Mesenteric fat pad (tissue), 1 donor: ENCODE results near the gene POLR1D. TPM values are rescaled to one million over a fixed set of nuclear protein-coding genes. Genes with fewer than 3 reads are reported as not detected.

Source experiments
- DNase-seq: peaks from one replicate; pipeline ENCODE4 v3.0.0-alpha.2; 2020; ENCODE audit warnings: low spot score
- total RNA-seq: library from RNA; stranded (reverse); fragmentation: NEBNext Ultra II Directional; extraction: Animal tissue kit (Norgen Biotek cat#: 25700); gene quantifications from one replicate; pipeline ENCODE4 v1.2.1, GENCODE V29; 2021
- donor health status: DM: yes; HTN: yes; CAD: no.

POLR1D gene
- total RNA-seq, 1 donor from 2014 or later, result 63.0 TPM

DNA sequence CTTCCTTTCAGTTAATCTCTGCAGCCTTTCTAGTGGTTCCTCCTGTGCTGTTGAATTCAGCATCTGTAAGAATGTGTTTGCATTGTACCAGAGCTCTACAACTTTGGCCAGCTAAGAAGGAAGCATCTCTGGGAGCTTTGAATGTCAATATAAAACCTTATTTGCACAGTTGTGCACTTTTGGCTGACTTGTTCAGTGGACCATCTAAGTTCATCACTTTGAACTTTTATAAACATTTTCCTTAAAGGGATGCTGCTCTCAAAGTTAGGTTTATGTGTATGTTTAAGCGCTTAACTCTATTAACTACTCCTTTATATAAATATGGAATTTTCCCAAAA lies 15.6 kb downstream of the POLR1D start:
- DNase-seq, result no peak

DNA sequence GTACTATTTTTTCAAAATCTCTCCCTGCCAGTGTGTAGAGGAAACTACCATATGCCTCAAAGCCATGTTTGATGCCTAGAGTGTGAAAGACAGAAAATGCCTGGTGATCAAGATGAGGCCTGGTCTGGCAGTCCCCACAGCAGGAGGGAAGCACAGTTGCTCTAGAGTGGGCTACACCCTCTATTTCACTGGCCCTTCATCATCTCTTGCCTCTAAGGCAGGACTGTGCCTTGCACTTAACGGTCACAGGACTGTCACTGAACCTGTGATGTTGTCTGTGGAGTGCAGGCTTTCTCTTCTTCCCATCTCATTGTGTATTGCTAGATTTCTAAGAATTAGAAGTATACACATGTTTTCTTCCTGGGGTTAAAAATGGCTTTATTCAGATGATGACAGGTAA lies 16.3 kb downstream of the POLR1D start:
- DNase-seq, result no peak

DNA sequence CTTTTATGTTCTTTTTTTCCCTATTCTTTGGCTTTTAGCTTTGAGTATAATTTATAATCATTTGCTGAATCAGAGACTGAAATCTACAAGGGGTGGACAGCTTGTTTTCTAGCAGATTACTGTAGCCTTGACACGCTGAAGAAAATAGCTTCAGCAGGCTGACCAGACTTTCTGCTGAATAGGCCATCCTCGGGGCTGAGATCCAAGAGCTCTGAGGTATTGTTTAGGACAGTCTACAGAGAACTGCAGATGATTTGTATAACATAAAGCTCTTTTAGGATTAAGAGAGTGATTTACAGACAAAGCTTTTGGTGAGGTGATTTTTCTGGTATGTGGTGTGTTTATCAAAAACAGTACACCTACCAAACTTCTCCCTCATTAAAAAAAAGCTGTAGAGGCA lies 16.8 kb downstream of the POLR1D start:
- DNase-seq, result no peak

DNA sequence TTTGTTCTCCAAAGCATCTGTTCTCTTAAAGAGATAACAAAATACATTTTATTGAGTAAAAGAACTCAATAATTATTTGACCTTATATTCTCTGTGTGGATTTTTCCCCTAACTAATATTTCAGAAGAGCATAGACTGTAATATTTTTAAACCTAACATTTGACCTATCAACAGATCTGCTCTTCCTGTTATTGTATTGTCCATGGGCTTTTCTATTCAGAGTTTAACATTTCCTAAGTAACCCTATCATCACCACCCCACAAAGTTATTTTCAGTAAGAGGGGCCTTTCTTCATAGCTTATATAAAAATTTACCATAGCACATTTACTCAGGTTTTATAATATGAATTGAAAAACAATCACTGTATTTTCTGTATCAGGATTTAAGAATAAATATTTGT lies 17.5 kb downstream of the POLR1D start:
- DNase-seq, result no peak

DNA sequence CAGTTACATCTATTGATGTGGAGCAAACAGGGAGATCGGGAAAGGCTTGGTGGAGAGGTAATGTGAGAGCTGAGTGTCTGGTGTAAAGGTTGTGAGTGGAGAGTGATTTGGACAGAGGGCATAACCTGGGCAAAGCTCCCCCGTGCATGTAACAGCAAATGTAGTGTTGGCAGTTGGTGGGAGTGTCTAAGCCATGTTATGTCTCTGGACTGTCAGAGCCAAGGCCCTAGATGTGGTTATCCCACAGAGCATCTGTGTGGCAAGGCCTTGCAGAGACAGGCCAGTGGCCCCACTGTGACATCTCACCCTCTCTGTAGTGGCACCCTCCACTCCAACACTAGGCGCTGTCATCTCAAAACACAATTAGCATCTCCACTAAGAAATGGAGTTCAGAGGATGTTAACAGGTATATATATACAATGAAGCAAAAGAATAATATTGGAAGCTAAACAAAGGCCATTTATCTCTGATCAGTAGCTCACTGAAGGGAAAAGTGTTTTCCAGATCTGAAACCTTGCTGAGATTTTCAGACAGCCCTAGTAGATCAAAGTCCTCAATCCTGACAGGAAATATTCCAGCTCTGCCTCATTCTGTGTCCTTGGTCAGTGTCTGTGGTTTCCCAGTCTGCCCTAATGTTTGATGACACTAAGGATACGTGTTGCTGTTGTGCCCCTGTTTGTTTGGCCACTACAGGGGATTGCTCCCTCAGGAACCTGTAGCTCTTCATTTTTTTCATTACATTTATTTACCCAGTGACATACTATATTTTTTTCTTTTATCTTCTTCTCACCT lies 20.2 kb downstream of the POLR1D start:
- no peak for DNase-seq

DNA sequence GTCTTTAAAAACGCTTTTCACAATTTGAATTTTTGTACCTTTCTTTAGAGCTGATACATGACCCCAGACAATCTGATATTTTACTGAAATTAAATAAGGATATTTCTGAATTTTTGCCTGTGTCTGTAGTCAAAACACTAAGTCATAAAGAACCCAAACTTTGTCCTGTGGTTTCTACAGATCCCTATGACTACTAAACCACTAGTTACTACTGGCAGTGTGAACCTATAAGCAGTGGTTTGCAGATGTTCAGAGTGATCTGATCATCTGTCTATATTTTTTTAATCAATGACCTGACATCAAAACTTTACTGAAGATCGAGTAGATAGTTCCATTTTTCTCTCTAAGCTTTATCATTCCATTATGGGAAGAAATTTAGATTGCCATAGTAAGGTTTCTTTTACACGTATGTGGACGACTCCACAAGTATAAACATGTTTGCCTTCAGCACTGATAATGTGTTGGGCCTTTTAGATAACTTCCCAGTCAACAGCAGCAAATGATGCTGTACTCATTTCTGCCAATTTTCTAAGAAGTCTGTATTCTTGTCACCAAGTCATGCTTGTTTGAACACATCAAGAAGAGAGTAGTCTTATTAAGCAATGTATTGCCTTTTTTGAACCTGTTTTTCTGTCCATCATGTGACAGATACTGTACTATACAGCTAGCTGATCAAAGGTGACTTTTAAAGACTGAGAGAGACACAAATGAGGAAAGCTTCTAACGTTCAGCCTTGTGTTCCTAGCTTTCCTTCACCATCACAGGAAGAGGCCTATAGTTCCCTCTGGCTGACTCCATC lies 21.8 kb downstream of the POLR1D start:
- DNase-seq, result no peak

DNA sequence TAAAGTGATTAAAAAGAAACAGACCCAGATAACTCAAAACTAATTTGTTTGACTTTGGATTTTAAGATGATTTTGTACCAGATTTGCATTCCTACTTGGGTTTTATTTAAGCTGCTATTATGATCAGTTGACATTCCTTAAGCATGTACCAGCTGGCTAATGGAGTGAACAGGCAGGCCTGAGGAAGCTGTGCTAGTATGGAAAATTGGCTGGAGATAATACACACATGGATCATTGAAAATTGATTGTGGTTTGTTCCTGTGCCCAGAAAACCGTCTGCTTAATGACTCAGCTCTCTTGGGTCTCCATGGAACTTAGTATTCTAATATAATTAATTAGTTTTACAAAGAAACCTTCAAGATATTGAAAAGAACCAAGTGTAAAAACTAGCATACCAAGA lies 22.6 kb downstream of the POLR1D start:
- DNase-seq, result no peak

DNA sequence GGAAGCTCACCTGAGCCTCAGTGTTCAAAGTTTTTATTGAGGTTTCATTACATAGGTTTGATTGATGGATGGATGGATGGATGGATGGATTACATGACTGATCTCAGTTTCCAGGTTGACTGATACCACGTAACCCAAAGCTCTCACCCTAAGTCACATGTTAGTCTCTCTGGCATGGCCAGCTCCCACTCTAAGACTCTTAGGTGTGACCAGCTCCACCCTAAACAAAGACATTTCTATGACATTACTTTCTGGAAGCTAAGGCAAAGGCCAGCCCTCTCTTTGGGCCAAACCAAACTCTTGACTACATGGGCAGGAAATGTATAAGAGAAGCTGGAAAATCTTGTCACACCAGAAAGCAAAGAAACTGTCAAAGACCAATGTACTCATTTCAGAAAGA lies 28.6 kb downstream of the POLR1D start:
- no peak for DNase-seq

DNA sequence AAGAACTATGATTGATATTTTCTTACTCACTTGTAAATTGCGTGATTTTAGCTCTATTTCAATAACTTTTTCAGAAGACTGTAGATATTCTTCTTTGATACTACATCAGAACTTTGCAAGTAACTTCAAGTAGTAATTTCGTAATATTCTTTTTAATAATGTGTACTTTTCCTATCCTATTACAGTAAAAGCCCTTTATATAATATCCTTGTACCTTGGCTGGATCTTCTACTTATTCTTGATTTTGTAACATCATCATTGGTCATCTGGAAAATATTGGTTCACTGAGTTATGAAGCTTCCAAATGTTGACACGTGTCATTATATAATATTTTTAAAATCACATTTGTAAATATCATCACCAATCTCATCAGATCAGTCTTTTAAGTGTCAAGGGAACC lies 32.4 kb downstream of the POLR1D start:
- no peak for DNase-seq

DNA sequence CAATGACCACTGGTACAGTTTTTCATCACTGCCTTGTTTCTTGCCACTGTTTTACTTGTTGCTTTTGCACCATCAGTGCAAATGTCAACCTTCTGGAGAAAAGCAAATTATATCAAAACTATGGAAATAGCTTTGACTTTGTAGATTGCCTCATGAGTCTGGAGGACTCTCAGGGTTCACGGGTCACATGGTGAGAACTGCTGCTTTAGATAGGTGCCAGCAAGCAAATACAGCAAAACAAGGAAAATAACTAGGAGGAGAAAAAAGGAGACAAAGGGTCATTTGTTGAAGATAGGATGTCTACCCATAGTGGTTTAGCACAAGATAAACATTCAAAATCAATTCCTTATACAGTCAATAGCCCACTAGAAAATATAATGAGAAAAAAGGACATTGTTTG lies 33.1 kb downstream of the POLR1D start:
- DNase-seq, result no peak

DNA sequence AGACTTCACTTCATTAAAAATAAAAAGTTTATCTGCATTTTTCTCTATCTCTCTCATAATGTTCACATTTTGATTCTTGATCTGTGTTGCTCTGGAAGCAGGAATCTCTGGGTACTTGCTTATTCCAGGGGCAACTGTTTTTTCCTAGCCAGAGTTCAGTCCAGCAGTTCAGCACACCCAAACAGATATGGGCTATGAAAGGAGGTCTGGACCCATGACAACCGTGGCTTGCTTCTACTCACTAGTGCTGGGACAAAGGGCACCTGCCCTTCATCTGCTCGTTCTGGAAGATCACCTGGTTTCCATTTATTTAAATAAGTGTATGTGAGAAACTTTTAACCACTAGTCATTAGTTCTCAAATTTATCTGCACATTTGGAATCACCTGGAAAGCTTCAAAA lies 36.0 kb downstream of the POLR1D start:
- no peak for DNase-seq

DNA sequence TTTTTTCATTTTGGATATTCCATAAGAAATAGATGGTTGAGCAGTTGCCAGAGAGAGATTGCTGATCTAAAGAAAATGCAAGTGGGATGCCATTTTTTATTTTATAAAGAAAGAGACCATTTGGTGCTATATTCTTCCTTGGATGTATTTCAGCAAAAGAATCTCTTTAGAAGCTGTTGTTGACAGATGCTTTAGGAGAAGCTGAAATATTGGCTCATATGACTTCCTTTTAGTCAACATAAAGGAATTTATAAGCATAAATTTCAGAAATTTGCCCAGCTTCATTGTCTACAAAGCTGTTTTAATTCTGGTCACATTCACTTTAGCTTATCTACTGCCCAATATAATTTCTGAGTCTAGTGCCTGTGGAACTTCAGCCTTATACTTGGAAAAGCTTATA lies 36.9 kb downstream of the POLR1D start:
- DNase-seq, result no peak

DNA sequence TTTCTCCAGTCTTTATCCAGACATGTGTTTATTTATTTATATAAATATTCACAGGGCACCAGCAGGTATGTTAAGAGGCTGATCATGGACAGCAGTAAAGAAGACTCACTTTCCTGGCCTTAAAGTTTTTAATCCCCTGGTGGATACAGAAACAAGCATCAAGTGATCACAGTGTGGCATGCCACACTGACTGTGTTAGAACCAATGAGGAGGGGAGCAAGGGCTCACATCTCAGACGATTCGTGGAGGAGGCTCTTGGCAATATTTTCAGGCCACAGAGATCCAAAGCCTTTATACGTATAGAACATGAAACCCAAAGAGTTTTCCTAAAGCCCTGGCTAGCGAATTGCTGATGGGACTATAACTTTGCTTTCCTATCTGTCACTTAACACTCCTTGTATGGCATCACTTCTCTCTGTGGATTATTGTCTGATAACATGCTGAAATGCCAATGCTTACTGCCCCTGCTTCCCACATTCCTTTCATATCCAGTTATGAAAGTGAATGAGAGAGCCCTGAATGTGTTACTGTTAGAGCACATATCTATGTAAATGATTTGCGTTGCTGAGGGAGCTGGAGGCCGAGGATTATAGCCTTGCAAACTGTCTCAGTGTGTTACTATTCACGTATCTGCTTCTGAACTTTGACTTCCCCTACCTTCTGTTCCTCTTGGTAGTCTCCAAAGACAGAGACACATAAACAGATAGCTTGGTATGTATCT lies 37.6 kb downstream of the POLR1D start:
- no peak for DNase-seq

DNA sequence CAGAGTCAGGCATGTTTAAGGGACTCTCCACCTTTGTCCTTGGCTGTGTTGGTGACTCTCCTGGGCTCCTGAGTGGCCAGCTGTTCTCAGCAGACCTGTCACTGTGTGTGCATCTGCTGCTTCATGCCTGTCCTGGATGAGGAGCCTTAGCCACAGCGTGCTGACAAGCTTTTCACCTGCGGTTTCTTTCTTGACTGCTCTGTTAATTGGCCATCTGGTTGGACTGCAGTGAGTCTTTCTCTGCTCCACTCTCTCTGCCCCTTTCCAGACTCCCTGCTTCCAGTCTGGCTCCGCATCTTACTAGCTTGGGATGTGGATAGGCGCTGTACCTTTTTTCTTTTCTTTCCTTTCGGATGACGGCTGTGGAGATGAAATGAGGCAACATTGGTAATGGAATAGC lies 38.8 kb downstream of the POLR1D start:
- no peak for DNase-seq

DNA sequence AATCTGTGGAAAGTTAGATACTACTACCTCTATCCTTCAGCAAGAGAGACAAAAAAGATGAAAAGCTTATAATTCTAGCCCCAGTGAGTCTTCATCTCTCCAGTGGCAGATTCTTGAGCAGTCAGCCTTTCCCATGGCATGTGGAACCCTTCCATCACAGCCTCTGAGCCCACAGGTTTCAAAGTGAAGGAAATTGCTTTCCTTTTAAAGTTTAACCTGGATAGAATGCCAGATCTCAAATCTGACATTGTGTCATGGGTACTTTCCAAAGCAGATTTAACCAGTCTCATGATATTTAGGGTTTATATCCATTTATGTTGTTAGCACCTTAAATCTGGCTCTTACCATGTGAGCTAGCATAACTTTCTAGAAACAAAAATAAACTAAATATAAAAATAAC lies 39.3 kb downstream of the POLR1D start:
- no peak for DNase-seq

DNA sequence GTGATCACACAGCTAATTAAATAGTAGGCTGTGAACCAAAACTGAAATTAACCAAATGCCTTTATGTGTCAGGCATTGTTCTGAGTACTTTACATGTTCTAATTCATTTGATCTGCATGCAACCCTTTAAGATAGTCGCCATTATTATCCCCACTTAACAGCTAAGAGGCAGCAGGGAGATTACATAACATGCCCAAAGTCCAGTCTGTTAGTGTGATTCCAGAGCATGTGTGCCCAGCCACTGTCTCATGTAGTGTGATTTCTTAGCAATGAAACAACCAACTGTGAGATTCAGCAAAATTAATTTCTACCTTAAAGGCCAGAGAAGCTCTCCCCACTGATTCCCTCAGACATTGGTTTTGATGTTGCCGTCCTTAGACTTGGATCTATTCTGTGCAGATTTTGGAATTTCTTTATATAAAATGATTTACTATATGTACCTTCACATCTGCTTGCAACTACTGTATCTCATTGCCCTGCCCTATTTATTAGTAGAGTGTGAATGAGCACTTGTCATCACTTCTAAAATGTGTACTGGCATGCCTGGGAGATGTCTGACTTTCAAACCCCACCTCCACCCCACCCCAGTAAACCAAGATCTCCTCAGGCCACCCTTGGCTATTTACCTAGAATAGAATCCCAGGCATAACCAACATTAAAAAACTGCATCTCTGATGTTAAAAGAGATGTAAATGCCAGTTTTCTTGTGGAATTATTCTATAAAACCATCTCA lies 41.2 kb downstream of the POLR1D start:
- no peak for DNase-seq

DNA sequence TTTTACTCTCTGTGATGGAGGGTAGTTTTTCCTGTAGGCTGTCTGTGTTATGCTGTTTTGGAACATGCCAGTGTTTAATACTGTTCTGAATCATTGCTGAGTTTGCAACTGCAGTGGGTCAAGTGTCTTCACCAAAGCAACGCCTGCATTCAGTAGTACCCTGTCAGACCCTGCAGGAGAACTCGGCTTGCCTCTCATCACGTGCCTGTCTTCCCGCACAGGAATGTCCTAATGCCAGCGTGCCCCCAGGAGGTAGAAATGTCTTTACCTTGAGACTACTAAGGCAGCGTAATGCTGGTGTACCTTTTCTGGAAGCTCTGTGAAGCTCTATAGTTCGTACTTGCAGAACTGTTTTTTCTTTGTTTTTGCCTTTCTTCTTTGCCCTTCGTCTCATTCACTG lies 42.3 kb downstream of the POLR1D start:
- DNase-seq, result no peak

DNA sequence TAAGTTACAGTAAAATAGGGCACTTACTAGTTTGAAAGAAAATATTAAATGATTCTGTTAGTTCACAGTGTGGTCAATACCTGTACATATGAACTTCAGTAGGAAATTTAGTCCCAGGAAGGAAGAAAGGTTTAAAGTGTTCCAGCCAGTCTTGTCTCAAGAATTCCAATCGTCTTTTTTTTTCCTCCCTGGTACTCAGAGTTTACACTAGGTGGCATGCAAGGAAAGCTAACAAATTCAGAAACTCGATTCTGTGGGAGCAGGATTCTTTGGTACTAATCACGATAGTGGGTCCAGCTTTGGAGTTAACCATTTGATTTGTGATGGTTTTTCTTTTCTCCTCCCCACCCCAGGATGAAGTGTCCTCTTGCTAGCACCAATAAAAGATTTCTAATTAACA lies 43.6 kb downstream of the POLR1D start:
- no peak for DNase-seq

DNA sequence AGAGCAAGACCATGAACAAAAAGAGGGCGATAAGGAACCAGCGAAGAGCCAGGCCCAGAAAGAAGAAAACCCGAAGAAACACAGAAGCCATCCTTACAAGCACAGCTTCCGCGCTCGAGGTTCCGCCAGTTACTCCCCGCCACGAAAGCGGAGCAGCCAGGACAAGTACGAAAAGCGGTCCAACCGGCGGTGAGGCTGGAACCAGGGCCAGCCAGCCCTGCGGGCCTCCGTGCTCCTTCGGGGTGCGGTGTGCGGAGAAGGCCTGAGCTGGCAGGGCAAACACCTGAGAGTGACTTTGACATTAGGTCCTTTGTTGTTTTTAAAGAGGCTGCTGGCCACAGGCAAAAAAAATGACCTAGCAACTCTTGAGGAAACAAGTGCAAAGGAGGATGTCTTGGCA lies 44.1 kb downstream of the POLR1D start:
- no peak for DNase-seq

DNA sequence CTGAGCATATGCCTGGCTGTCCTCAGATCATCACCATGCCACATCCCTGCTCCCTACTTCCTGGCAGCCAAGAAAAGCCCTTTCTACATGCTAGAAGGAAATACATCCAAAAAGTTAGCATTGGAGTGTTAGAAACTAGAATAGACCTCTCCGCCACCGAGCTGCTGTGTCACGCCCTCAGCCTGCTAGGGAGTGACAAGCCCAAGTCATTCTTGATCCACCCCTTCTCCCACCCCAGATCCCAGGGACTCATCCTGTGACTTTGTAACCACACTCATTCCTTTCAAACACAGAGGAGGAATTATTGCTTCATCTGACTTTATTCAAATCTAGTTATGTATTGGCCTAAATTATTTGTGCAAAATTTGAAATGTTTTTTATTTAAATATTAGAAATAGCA lies 45.3 kb downstream of the POLR1D start:
- no peak for DNase-seq

DNA sequence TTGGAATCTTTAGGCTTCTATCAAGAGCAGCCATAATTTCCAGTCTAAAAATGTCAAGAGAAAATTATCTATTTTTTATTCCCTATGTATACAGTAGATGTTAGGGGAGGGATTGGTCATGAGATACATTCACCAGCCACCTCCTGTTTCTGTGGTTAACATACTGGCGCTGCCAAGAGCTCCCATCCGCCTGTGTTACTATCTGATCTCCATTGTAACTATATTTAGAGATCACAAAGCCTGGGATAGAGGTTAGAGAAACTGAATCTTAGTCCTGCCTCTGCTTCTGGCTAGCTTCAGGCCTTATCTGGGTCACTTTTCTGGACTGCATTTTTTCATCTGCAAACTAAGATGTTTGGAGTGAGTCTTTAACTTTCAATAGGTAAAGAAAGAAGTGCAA lies 46.3 kb downstream of the POLR1D start:
- DNase-seq, result no peak

DNA sequence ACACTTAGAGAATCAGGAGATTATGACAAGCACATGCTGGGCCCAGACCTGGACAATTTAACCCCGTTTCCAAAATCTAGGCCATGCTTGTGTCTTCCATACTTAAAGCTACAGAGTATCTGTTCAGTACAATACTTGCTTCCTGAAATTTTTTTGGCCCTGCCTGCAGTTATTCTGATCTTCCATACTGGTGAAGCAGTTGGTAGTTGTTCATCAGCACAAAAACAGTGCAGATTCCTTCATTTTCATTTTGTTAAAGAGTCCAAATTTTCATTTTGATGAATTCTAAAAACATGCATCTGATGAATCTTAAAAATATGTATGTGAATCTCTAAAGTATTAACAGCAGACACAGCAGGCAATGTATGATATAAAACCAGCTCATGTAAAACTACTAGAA lies 49.2 kb downstream of the POLR1D start:
- DNase-seq, result no peak
